Liver (tissue), 3 donors: ENCODE measurements around the gene C16orf74.
A peak's percentile ranks its signal among the peaks of the same experiment; 100 is the strongest.

ENCODE experiments used
- ATF3 ChIP-seq: IDR thresholded peaks from 2 replicates; pipeline ENCODE4 v1.6.1; 2016; ENCODE audit warnings: antibody characterized with exemption
- CTCF ChIP-seq: fragments of 150-350 bp; IDR thresholded peaks from 2 replicates; pipeline ENCODE4 v1.5.1; 2017; ENCODE audit warnings: improper control_type of control experiment, low read depth, low read length; ENCODE audit not compliant: missing input control
- EGR1 ChIP-seq, 2 donors: IDR thresholded peaks; 2 replicates each; pipeline ENCODE4 v1.6.1; 2016 to 2018; ENCODE audit warnings: antibody characterized with exemption in 2 of 2, low read depth in 2 of 2
- GABPA ChIP-seq, 2 donors: IDR thresholded peaks in 1 of 2; conservative IDR thresholded peaks in 1 of 2; 2 replicates each; pipeline ENCODE4 v1.6.1; 2016; ENCODE audit warnings: antibody characterized with exemption in 2 of 2, mild to moderate bottlenecking in 1 of 2, moderate library complexity in 1 of 2
- HNF4A ChIP-seq, 2 donors: conservative IDR thresholded peaks; 2 replicates each; pipeline ENCODE4 v1.6.1; 2016; ENCODE audit warnings: antibody characterized with exemption in 2 of 2, mild to moderate bottlenecking in 2 of 2
- JUND ChIP-seq, 2 donors: IDR thresholded peaks; 2 replicates each; pipeline ENCODE4 v1.6.1; 2016; ENCODE audit warnings: antibody characterized with exemption in 2 of 2
- MAX ChIP-seq: IDR thresholded peaks from 2 replicates; pipeline ENCODE4 v1.6.1; 2016; ENCODE audit warnings: antibody characterized with exemption
- NR2F2 ChIP-seq: IDR thresholded peaks from 2 replicates; pipeline ENCODE4 v1.6.1; 2016; ENCODE audit warnings: antibody characterized with exemption
- RAD21 ChIP-seq, 2 donors: IDR thresholded peaks; 2 replicates each; pipeline ENCODE4 v1.6.1; 2016; ENCODE audit warnings: antibody characterized with exemption in 2 of 2, mild to moderate bottlenecking in 2 of 2
- REST ChIP-seq: IDR thresholded peaks from 2 replicates; pipeline ENCODE4 v1.6.1; 2016; ENCODE audit warnings: antibody characterized with exemption, mild to moderate bottlenecking
- RXRA ChIP-seq, 2 donors: IDR thresholded peaks; 2 replicates each; pipeline ENCODE4 v1.6.1; 2017 to 2018; ENCODE audit warnings: antibody characterized with exemption in 2 of 2, mild to moderate bottlenecking in 1 of 2
- SP1 ChIP-seq: IDR thresholded peaks from 2 replicates; pipeline ENCODE4 v1.6.1; 2018; ENCODE audit warnings: antibody characterized with exemption, mild to moderate bottlenecking
- YY1 ChIP-seq: IDR thresholded peaks from 2 replicates; pipeline ENCODE4 v1.6.1; 2016; ENCODE audit warnings: antibody characterized with exemption, mild to moderate bottlenecking
- donor health status: healthy.
- donor health status: healthy.

- TF ChIP-seq CTCF (peak; percentile 58), ATF3 (no peak), NR2F2 (no peak), JUND (IDR thresholded peaks at IDR 0.05) (no peak), GABPA (IDR thresholded peaks at IDR 0.05 in 1 of 2, conservative IDR thresholded peaks at IDR 0.05 in 1 of 2) (no peak), MAX (no peak), HNF4A (conservative IDR thresholded peaks at IDR 0.05) (no peak), REST (no peak), SP1 (no peak), RAD21 (IDR thresholded peaks at IDR 0.05) (peak; percentile 72 to 81), RXRA (IDR thresholded peaks at IDR 0.05) (no peak), EGR1 (IDR thresholded peaks at IDR 0.05; ENCODE audit: low read depth in 2 of 2) (no peak), YY1 (no peak)
These were observed 8.9 kb upstream of the C16orf74 start for GRCh38 chr16:85759631-85760419.
